Measurements from ENCODE around the gene RPS18. TPM values are rescaled to one million over a fixed set of nuclear protein-coding genes. Genes with fewer than 3 reads are reported as not detected.

RPS18 gene
- total and polyA plus RNA-seq, 2 of the 13 experiments (the other 11 are each of a cell fraction or from before 2014, with no cell fraction given), result 3,896 to 5,806 TPM

- TF ChIP-seq SIX1 (CRISPR knock-in tag; IDR thresholded peaks at IDR 0.05; ENCODE audit: borderline replicate concordance) (no peak), ZNF264 (CRISPR knock-in tag; IDR thresholded peaks at IDR 0.05) (no peak), ZBTB26 (CRISPR knock-in tag; IDR thresholded peaks at IDR 0.05; ENCODE audit: borderline replicate concordance) (no peak), SUZ12 (IDR thresholded peaks at IDR 0.05; ENCODE audit: low read depth, low read length) (peak; percentile 83), ZNF777 (CRISPR knock-in tag; IDR thresholded peaks at IDR 0.05) (no peak), ZNF652 (CRISPR knock-in tag; IDR thresholded peaks at IDR 0.05; ENCODE audit: borderline replicate concordance, low read depth) (no peak), EED (CRISPR knock-in tag; IDR thresholded peaks at IDR 0.05) (peak; percentile 61; the same call in 1 of the 2 replicates), FOXK1 (CRISPR knock-in tag; IDR thresholded peaks at IDR 0.05; ENCODE audit: borderline replicate concordance, low read depth) (peak; percentile 100), RAD21 (CRISPR knock-in tag; IDR thresholded peaks at IDR 0.05) (no peak), ZBTB7A (CRISPR knock-in tag; IDR thresholded peaks at IDR 0.05) (peak; percentile 71; the same call in 1 of the 2 replicates), GLMP (CRISPR knock-in tag; IDR thresholded peaks at IDR 0.05; ENCODE audit: borderline replicate concordance) (no peak), KLF9 (CRISPR knock-in tag; IDR thresholded peaks at IDR 0.05; ENCODE audit: low read depth) (no peak), BCL6 (CRISPR knock-in tag; IDR thresholded peaks at IDR 0.05) (no peak), ZNF782 (CRISPR knock-in tag; IDR thresholded peaks at IDR 0.05; ENCODE audit: borderline replicate concordance) (no peak), IRF2 (CRISPR knock-in tag; IDR thresholded peaks at IDR 0.05) (peak; percentile 29; the same call in 1 of the 2 replicates), ZNF17 (CRISPR knock-in tag; IDR thresholded peaks at IDR 0.05) (no peak), XBP1 (CRISPR knock-in tag; IDR thresholded peaks at IDR 0.05) (no peak), HOXA3 (CRISPR knock-in tag; IDR thresholded peaks at IDR 0.05) (peak; percentile 97), ZNF550 (CRISPR knock-in tag; IDR thresholded peaks at IDR 0.05; ENCODE audit: borderline replicate concordance) (no peak), ATF7 (IDR thresholded peaks at IDR 0.05) (no peak), ATF7 (CRISPR knock-in tag; IDR thresholded peaks at IDR 0.05) (no peak), SMAD9 (CRISPR knock-in tag; IDR thresholded peaks at IDR 0.05) (no peak), TBP (CRISPR knock-in tag; IDR thresholded peaks at IDR 0.05) (no peak), MXD4 (CRISPR knock-in tag; IDR thresholded peaks at IDR 0.05) (peak; percentile 93; the same call in 1 of the 2 replicates), HMGXB3 (CRISPR knock-in tag; IDR thresholded peaks at IDR 0.05; ENCODE audit: borderline replicate concordance) (peak; percentile 63; the same call in 1 of the 2 replicates), ZNF776 (CRISPR knock-in tag; IDR thresholded peaks at IDR 0.05) (no peak)
Observed at GRCh38 chr6:33288921-33289783, 17.3 kb downstream of the RPS18 start, which contains the start of the genes PFDN6 and WDR46 (continued).

Measured in HepG2 (cell line).